H9 (cell line): Measurements from ENCODE around the gene FBXL20. TPM values are rescaled to one million over a fixed set of nuclear protein-coding genes. Genes with fewer than 3 reads are reported as not detected.

Experiments used
- DNase-seq: peaks from one replicate; pipeline ENCODE4 v3.0.0-alpha.2; 2017
- H2AFZ ChIP-seq: one replicate; pipeline ENCODE4 v1.6.1; 2013; ENCODE audit warnings: mild to moderate bottlenecking, low read length, control low read depth, moderate library complexity
- H2AK5ac ChIP-seq: 2 replicates; pipeline ENCODE4 v1.6.1; 2013; ENCODE audit warnings: low read length, control low read depth, mixed read lengths; ENCODE audit not compliant: insufficient read length
- H2BK120ac ChIP-seq: one replicate; pipeline ENCODE4 v1.6.1; 2013; ENCODE audit warnings: low read depth, mild to moderate bottlenecking, low read length, control low read depth, inconsistent platforms; ENCODE audit not compliant: poor library complexity, severe bottlenecking
- H2BK12ac ChIP-seq: 2 replicates; pipeline ENCODE4 v1.6.1; 2013; ENCODE audit warnings: low read length, control low read depth, mixed read lengths, low read depth; ENCODE audit not compliant: insufficient read length
- H2BK15ac ChIP-seq: 2 replicates; pipeline ENCODE4 v1.6.1; 2013; ENCODE audit warnings: low read depth, low read length, control low read depth
- H2BK20ac ChIP-seq: one replicate; pipeline ENCODE4 v1.6.1; 2013; ENCODE audit warnings: low read depth, mild to moderate bottlenecking, low read length, control low read depth, inconsistent platforms; ENCODE audit not compliant: poor library complexity, severe bottlenecking
- H2BK5ac ChIP-seq: 2 replicates; pipeline ENCODE4 v1.6.1; 2013; ENCODE audit warnings: low read length, control low read depth, mixed read lengths; ENCODE audit not compliant: insufficient read length
- H3K14ac ChIP-seq: 2 replicates; pipeline ENCODE4 v1.6.1; 2013; ENCODE audit warnings: low read length, control low read depth; ENCODE audit not compliant: insufficient read depth
- H3K18ac ChIP-seq: 2 replicates; pipeline ENCODE4 v1.6.1; 2013; ENCODE audit warnings: low read depth, mild to moderate bottlenecking, mixed read lengths, low read length, control low read depth; ENCODE audit not compliant: insufficient read length
- H3K23ac ChIP-seq: 2 replicates; pipeline ENCODE4 v1.6.1; 2013; ENCODE audit warnings: low read length, control low read depth, mixed read lengths, low read depth; ENCODE audit not compliant: insufficient read length
- H3K23me2 ChIP-seq: 2 replicates; pipeline ENCODE4 v1.6.1; 2013; ENCODE audit warnings: low read depth, mild to moderate bottlenecking, mixed read lengths, low read length, control low read depth; ENCODE audit not compliant: insufficient read length, poor library complexity, severe bottlenecking
- H3K27ac ChIP-seq: 2 replicates; pipeline ENCODE4 v1.5.1; 2013; ENCODE audit warnings: low read length, control low read depth, mixed read lengths, low read depth; ENCODE audit not compliant: insufficient read length
- H3K27me3 ChIP-seq: 2 replicates; pipeline ENCODE4 v1.6.1; 2013; ENCODE audit warnings: low read length, control low read depth, inconsistent platforms; ENCODE audit not compliant: insufficient read depth
- H3K4ac ChIP-seq: 2 replicates; pipeline ENCODE4 v1.6.1; 2013; ENCODE audit warnings: low read depth, mild to moderate bottlenecking, control low read depth, inconsistent platforms, low read length, moderate library complexity
- H3K4me1 ChIP-seq: 2 replicates; pipeline ENCODE4 v1.6.1; 2013; ENCODE audit warnings: low read length, control low read depth, inconsistent platforms; ENCODE audit not compliant: insufficient read depth
- H3K4me2 ChIP-seq: 2 replicates; pipeline ENCODE4 v1.6.1; 2013; ENCODE audit warnings: low read length, control low read depth, mixed read lengths; ENCODE audit not compliant: insufficient read length, insufficient read depth
- H3K56ac ChIP-seq: 2 replicates; pipeline ENCODE4 v1.6.1; 2013; ENCODE audit warnings: low read depth, mild to moderate bottlenecking, mixed read lengths, low read length, control low read depth; ENCODE audit not compliant: insufficient read length
- H3K79me1 ChIP-seq: 2 replicates; pipeline ENCODE4 v1.6.1; 2013; ENCODE audit warnings: low read depth, mild to moderate bottlenecking, moderate library complexity, low read length, control low read depth, inconsistent platforms; ENCODE audit not compliant: insufficient read depth, poor library complexity, severe bottlenecking
- H3K79me2 ChIP-seq: 2 replicates; pipeline ENCODE4 v1.6.1; 2013; ENCODE audit warnings: low read length, control low read depth, inconsistent platforms; ENCODE audit not compliant: insufficient read depth
- H3K9ac ChIP-seq: 2 replicates; pipeline ENCODE4 v1.6.1; 2013; ENCODE audit warnings: low read length, control low read depth, mixed read lengths; ENCODE audit not compliant: insufficient read length; ENCODE audit errors: extremely low read depth
- H3K9me3 ChIP-seq: one replicate; pipeline ENCODE4 v1.6.1; 2013; ENCODE audit warnings: low read depth, low read length, inconsistent platforms; ENCODE audit not compliant: control insufficient read depth
- H3T11ph ChIP-seq: one replicate; pipeline ENCODE4 v1.6.1; 2013; ENCODE audit warnings: mild to moderate bottlenecking, low read length, control low read depth, inconsistent platforms
- H4K20me1 ChIP-seq: one replicate; pipeline ENCODE4 v1.6.1; 2013; ENCODE audit not compliant: control insufficient read depth, insufficient read length, insufficient read depth
- H4K5ac ChIP-seq: 2 replicates; pipeline ENCODE4 v1.6.1; 2013; ENCODE audit warnings: low read depth, mild to moderate bottlenecking, mixed read lengths, low read length, control low read depth; ENCODE audit not compliant: insufficient read length
- H4K8ac ChIP-seq: replicated peaks from 2 replicates; pipeline ENCODE4 v1.6.1; 2013; ENCODE audit warnings: low read length, control low read depth, mixed read lengths, low read depth; ENCODE audit not compliant: insufficient read length
- H4K91ac ChIP-seq: 2 replicates; pipeline ENCODE4 v1.6.1; 2013; ENCODE audit warnings: low read depth, mild to moderate bottlenecking, moderate library complexity, mixed read lengths, low read length, control low read depth; ENCODE audit not compliant: insufficient read length
- H3K27ac Mint-ChIP-seq, 3 experiments: 2 replicates in 2 of 3; 3 replicates in 1 of 3; pipeline ENCODE4 v1.8.0; 2020 to 2021; ENCODE audit warnings: mixed read lengths in 3 of 3, mild to moderate bottlenecking in 1 of 3, moderate library complexity in 1 of 3
- H3K27me3 Mint-ChIP-seq: 2 replicates; pipeline ENCODE4 v1.8.0; 2021; ENCODE audit warnings: low read depth, mild to moderate bottlenecking, moderate library complexity, mixed read lengths
- H3K36me3 Mint-ChIP-seq, 3 experiments: 2 replicates in 2 of 3; 3 replicates in 1 of 3; pipeline ENCODE4 v1.8.0; 2020 to 2021; ENCODE audit warnings: low read depth in 3 of 3, mixed read lengths in 3 of 3; ENCODE audit not compliant: insufficient read depth in 1 of 3
- H3K4me1 Mint-ChIP-seq, 2 experiments: 2 replicates each; pipeline ENCODE4 v1.8.0; 2020; ENCODE audit warnings: mixed read lengths in 2 of 2
- H3K4me3 Mint-ChIP-seq, 2 experiments: 2 replicates in 1 of 2; 3 replicates in 1 of 2; pipeline ENCODE4 v1.8.0; 2020 to 2021; ENCODE audit warnings: mild to moderate bottlenecking in 2 of 2, mixed read lengths in 2 of 2, moderate library complexity in 1 of 2
- H3K9me3 Mint-ChIP-seq, 2 experiments: 2 replicates in 1 of 2; 3 replicates in 1 of 2; pipeline ENCODE4 v1.8.0; 2020; ENCODE audit warnings: mild to moderate bottlenecking in 2 of 2, mixed read lengths in 2 of 2, moderate library complexity in 1 of 2
- WGBS: extraction: QIAGEN DNeasy Blood & Tissue Kit; methylation state at CpG from one replicate; pipeline ENCODE4 v1.1.7; 2013; ENCODE audit warnings: missing lambda C conversion rate, low lambda C conversion rate, mixed read lengths; ENCODE audit not compliant: insufficient read length; ENCODE audit errors: extremely low coverage; 5-methylcytosine and 5-hydroxymethylcytosine counted together
- total RNA-seq: library from RNA; stranded (reverse); gene quantifications from 2 replicates; pipeline ENCODE4 v1.2.1, GENCODE V29; 2021
- TF ChIP-seq, protein P1 (sequence below): fragments of 200-600 bp; sonication (generic); conservative IDR thresholded peaks from 3 replicates; pipeline ENCODE4 v1.8.0; 2021; ENCODE audit warnings: antibody characterized with exemption, mild to moderate bottlenecking

The FBXL20 gene
- total RNA-seq, 1 experiment from 2014 or later, result 18.4 TPM

- DNase-seq, result no peak
- H2BK5ac ChIP-seq, result no peak overlapping the region
- peaks cover 0 to 7% of the 10 kb centered on the region in 2 experiments; a peak in 1 of 5 replicates for H3K9me3 Mint-ChIP-seq
- H3K4me2 ChIP-seq, result no peak overlapping the region
- H2BK15ac ChIP-seq, result no peak overlapping the region
- H4K8ac ChIP-seq, result no peak overlapping the region
- TF ChIP-seq, protein P1, sequence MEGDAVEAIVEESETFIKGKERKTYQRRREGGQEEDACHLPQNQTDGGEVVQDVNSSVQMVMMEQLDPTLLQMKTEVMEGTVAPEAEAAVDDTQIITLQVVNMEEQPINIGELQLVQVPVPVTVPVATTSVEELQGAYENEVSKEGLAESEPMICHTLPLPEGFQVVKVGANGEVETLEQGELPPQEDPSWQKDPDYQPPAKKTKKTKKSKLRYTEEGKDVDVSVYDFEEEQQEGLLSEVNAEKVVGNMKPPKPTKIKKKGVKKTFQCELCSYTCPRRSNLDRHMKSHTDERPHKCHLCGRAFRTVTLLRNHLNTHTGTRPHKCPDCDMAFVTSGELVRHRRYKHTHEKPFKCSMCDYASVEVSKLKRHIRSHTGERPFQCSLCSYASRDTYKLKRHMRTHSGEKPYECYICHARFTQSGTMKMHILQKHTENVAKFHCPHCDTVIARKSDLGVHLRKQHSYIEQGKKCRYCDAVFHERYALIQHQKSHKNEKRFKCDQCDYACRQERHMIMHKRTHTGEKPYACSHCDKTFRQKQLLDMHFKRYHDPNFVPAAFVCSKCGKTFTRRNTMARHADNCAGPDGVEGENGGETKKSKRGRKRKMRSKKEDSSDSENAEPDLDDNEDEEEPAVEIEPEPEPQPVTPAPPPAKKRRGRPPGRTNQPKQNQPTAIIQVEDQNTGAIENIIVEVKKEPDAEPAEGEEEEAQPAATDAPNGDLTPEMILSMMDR, result no peak
- no peaks in the 10 kb centered on the region for H3K79me1 ChIP-seq
- H3K4me1 Mint-ChIP-seq, result peaks cover 22 to 44% of the 10 kb centered on the region in 2 experiments
- no peak overlapping the region for H3K18ac ChIP-seq
- H3K9ac ChIP-seq, result no peak overlapping the region
- no peak overlapping the region for H3K56ac ChIP-seq
- H2AK5ac ChIP-seq, result no peak overlapping the region
- no peak overlapping the region for H3K23ac ChIP-seq
- H3K79me2 ChIP-seq, result peaks cover 3% of the 10 kb centered on the region; the same call in 1 of the 2 replicates
- H2AFZ ChIP-seq, result no peak overlapping the region
- no peaks in the 10 kb centered on the region for H4K20me1 ChIP-seq
- H3T11ph ChIP-seq, result no peak overlapping the region
- no peak overlapping the region; a peak in 1 of 5 replicates for H3K4me3 Mint-ChIP-seq
- no peak overlapping the region for H3K27ac ChIP-seq
- no peaks in the 10 kb centered on the region for H3K27me3 ChIP-seq
- no peak overlapping the region for H4K91ac ChIP-seq
- H3K27ac Mint-ChIP-seq, result peak overlapping the region in 1 of 3 experiments; percentile 85; a peak in 2 of 7 replicates
- H2BK120ac ChIP-seq, result no peak overlapping the region
- peaks cover 2% of the 10 kb centered on the region for H3K27me3 Mint-ChIP-seq
- no peaks in the 10 kb centered on the region; the same call in 1 of the 2 replicates for H3K4me1 ChIP-seq
- no peaks in the 10 kb centered on the region for H3K9me3 ChIP-seq
- no peak overlapping the region for H2BK20ac ChIP-seq
- H3K4ac ChIP-seq, result no peak overlapping the region
- H2BK12ac ChIP-seq, result no peak overlapping the region
- H3K14ac ChIP-seq, result no peak overlapping the region
- WGBS, result no CpG with 5 or more reads among the region's 8 CpGs
- H4K5ac ChIP-seq, result no peak overlapping the region
- H3K23me2 ChIP-seq, result peaks cover 8% of the 10 kb centered on the region
- peaks cover 39 to 52% (median 51%) of the 10 kb centered on the region in 3 experiments for H3K36me3 Mint-ChIP-seq
Measured at GRCh38 chr17:39204245-39204644, 197.2 kb downstream of the FBXL20 start.

Other genes with a start within 250 kb of the FBXL20 start
- gene PLXDC1, start 250.0 kb downstream of the FBXL20 start, total RNA-seq, result 1.6 and 2.0 TPM in 2 replicates
- not detected in 2 replicates for gene ARL5C, start 235.5 kb downstream of the FBXL20 start, total RNA-seq
- 17.5 and 20.0 TPM in 2 replicates for gene CACNB1, start 204.0 kb downstream of the FBXL20 start, total RNA-seq
- 2,038 and 2,051 TPM in 2 replicates for gene RPL19, start 201.3 kb downstream of the FBXL20 start, total RNA-seq
- 1.5 and 2.5 TPM in 2 replicates for gene STAC2, start 175.7 kb downstream of the FBXL20 start, total RNA-seq
- gene MED1, start 49.6 kb upstream of the FBXL20 start, total RNA-seq, result 59.2 and 61.3 TPM in 2 replicates
- gene CDK12, start 59.9 kb upstream of the FBXL20 start, total RNA-seq, result 87.6 and 87.9 TPM in 2 replicates
- not detected in 2 replicates for gene NEUROD2, start 206.3 kb upstream of the FBXL20 start, total RNA-seq
- gene PPP1R1B, start 225.3 kb upstream of the FBXL20 start, total RNA-seq, result 14.7 and 15.5 TPM in 2 replicates
- gene STARD3, start 235.5 kb upstream of the FBXL20 start, total RNA-seq, result 48.2 and 51.3 TPM in 2 replicates